Stimulated activated CD4-positive, alpha-beta T cell treated with anti-CD3 and anti-CD28 coated beads, Interleukin-12 subunit alpha, Interleukin-12 subunit beta, amount 100 ng/mL, for 24 hours (primary cell): ENCODE data around the gene FAM53A.
"Not testable (repeated sequence)": the region's sequence is repeated elsewhere in the genome, so short reads cannot be mapped to it uniquely, and the experiment has no call there.

ENCODE experiments used
- DNase-seq, 2 experiments: peaks; one replicate each; pipeline ENCODE4 v3.0.0-alpha.2; 2020; ENCODE audit warnings: low read depth in 2 of 2

FAM53A gene

DNA sequence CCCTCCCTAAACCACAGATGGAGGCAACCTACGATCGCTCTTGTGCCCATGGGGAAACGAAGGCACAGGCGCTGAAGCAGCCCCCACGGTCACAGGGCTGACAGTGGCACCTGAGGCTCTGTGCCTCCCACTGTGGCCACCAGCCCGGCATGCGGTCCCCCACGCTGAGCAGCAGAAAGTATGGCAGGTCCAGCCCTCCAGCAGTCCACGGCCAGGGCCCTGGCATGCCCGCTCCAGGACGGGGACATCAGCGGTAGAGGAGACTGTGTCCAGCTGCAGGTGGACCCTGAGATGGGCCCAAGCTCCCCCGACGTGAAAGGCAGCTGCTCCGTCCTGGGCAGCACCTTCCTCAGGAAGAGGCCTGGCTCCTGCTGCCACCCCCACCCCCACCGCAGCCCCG is 61.2 kb downstream of the FAM53A start:
- DNase-seq, result no peak

DNA sequence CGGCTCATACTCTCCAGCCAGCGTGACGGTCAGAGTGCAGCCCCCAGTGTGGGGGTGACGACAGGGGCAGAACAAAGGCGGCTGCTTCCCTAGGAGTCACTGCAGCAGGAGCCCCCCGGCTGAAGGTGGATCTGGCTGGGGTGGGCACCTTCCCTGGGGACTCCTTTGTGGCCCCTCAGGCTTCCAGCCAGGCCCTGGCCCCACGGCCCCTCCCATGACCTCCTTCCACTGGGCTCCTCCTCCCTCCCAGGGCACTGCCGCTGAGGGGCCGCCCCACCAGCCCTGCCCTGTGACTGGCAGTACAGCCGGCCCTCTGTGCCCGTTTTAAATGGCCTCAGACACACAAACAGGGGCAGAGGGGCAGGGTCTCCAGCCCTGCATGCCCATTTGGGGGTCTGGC is 61.9 kb downstream of the FAM53A start:
- no peak for DNase-seq

DNA sequence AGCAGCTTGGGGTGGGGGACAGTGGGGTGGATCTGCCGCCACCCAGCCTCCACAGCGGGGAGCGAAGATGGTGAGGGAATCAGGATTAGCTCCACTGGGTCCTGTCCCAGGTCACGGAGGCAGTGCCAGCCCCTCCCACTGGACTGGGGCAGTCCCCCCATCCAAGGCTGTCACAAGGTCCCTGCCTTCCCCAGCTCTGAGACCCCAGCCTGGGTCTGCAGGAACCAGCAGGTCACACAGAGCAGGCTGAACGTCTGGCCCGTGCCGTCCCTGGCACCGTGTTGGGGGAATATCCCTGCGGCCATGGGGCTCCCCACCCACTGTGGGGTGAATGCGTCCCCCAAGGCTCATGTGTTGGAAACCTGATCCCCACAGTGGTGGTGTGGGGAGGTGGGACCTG is 62.6 kb downstream of the FAM53A start:
- no peak for DNase-seq

DNA sequence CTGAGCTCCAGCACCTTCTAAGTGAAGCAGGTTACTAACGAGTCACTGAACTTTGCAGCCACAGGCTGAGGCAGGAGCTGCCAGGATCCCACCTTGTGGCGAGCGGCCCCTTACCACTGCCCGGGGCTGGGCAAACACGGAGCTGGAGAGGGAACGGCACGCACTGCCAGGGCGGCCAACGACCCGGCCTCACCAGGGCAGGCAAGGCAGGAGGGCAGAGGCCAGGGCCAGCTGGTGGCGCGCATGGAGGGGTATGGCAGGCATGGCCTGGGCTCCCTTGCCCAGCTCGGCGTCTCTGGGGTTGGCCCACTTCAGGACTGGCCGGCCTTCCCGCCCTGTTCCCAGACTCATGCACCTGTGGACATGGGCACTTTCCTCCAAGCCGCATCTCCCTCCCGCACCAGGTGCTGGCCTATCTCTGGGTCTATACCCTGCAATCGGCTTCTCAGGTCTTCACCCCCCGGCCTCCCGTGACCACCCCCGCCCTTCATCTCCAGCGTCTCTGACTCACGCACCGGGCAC is 64.9 kb downstream of the FAM53A start:
- DNase-seq, result no peak

DNA sequence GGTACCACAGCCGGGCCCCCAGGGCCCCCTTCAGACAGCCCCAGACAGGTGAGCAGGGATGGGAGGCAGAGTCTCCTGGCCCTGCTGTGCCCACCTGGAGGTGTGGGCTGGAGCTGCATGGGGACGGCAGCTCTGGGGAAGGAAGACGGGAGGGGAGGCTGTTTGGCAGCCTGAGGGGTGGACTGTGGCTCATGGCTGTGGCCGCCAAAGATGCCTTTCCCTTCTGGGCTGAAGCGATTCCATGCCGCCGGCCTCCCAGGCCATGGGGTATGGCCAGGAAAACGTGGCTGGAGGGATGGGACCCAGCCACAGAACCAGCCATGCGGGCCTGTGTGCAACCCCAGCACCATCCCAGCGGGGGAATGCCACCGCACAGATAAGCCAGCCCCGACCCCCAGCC is 65.7 kb downstream of the FAM53A start:
- DNase-seq, result no peak

DNA sequence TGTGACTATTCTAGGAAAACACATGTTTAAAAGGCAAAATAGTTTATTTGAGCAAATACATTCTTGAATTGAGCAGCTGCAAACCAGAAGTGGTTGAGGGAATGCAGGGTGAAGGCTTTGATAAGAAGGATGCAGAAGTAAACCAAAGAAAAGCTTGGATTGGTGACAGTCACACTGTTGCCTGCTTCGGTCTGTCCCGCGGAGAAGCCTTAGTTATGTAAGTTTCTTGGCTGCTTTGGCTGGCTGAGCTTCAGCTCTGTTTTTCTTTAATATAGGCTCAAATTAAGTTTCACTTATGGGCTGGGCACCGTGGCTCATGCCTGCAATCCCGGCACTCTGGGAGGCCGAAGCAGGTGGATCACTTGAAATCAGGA is 67.6 kb downstream of the FAM53A start:
- DNase-seq, result no peak

DNA sequence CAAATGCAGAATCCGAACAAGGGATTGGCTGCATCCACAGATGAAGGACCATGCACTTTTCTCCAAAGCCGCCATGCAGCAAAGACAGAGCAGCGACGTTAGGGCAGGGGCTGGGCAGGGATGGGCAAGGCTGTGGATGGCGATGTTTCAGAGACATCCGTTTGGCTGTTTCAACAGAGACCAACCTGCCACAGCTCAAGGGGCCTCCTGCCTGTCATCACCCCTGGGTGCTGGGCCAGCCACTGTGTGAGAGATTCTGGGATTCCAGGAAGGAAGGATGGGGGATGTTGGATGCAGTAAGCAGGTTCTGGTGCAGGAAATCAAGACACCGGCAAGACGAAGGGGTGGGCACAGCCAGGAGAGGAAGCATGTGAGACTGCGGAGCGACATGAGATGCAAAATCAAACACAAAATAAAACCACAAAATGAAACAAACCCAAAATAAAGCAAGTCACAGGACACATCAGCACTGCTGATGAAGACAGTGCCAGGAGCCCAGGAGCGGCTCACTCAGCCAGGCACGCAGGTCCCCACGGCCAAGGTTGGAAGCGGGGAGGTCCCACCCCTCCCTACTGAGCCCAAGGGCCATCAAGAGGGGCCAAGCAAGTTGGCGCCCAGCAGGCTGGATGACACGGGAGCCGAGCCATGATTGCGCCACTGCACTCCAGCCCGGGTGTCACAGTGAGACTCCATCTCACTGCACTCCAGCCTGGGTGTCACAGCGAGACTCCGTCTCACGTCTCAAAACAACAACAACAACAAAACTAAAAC is 68.1 kb downstream of the FAM53A start:
- no peak for DNase-seq

DNA sequence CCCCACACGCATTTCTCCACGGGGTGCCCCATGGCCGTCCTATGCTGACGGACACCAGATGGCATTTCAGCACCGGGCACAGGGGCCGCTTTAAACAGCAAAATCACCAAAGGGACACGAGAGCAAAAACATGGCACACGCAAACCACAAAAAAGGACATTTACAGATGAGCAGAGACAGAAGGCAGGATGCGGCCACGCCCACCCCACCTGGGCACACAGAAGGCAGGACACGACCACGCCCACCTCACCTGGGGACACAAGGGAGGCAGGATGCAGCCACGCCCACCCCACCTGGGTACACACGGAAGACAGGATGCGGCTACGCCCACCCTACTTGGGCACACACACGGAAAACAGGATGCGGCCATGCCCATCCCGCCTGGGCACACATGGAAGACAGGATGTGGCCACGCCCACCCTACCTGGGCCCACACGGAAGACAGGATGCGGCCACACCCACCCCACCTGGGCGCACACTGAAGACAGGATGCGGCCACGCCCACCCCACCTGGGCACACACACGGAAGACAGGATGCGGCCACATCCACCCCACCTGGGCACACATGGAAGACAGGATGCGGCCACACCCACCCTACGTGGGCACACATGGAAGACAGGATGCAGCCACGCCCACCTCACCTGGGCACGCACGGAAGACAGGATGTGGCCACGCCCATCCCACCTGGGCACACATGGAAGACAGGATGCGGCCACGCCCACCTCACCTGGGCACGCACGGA is 69.1 kb downstream of the FAM53A start:
- DNase-seq, result no peak

DNA sequence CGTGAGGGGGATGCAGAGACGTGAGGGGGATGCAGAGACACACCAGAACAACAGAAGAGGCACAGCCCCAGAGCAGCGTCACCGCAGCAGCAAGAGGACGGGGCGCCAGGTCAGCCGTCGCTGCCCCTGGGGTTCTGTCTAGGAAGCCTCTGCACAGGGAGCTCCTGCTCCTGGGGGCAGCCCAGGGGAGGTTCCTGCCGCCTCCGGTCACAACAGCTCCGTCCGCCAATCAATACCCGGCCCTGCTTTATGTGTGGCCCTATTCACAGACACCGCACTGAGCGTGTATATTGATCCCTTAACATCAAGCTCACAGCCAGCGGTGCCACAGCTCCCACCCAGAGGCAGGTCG is 69.6 kb downstream of the FAM53A start:
- DNase-seq, result no peak

DNA sequence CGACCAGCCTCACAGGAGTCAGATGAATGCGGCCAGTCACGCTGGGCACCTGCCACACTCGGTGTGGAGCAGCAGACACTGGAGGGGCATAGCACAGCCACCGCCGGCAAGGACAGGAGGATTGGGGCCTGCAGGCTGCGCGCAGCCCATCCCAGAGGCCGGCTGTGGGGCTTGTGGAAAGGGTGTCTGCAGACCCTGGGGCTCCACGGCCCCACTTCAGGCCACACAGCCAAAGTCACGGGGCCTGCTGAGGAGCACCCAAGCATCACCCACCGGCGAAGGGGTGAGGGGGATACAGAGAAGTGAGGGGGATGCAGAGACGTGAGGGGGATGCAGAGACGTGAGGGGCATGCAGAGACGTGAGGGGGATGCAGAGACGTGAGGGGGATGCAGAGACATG is 70.1 kb downstream of the FAM53A start:
- DNase-seq, result no peak

DNA sequence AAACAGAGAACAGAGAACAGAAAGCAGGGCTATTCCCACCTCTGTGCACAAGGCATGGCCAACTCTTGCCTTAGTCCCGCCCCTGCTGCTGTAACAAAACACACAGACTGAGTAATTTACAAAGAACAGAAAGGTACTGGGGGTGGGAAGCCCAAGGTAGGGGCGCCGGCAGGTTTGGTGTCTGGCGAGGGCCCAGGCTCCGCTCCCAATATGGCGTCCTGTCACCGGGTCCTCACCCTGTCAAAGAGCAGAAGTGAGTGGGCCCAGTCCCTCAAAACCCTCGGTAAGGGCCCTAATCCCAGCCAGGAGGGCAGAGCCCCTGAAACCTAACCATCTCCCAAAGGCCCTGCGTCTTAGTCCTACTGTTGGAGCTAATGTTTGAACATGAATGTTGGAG is 71.0 kb downstream of the FAM53A start:
- no peak for DNase-seq

DNA sequence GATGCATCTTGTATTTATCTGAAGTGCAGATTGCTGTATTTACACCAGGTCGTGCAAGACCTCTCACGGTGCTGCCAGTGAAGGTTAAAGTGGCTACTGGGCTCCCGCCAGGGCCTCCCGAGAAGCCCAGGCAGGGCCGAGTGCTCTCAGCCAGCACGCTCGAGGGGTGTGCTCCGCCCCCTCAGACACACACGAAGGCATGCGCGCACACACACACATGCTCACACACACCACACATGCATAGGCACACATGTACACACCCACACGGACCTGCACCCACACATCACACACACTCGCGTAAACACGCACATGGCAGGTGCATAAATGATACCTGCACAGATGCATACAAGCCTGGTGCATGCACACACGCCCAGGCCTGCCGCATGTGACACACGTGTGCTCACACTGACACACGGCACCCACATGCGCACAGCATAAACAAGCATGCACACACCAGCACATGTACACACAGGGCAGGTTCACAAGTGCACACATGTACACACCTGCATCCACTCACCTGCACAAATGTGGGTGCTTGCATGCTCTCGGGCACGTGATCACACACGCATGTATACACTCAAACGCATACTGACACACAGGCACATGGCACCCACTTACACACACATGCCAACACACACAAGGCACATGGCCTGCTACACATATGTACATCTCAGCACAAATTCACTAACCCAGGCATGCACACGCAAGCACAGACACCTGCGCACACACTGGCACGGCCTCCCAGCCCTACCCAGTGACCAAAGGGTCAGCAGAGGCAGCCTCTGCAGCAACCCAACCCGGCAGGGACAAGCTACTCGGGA is 71.6 kb downstream of the FAM53A start:
- no peak for DNase-seq

DNA sequence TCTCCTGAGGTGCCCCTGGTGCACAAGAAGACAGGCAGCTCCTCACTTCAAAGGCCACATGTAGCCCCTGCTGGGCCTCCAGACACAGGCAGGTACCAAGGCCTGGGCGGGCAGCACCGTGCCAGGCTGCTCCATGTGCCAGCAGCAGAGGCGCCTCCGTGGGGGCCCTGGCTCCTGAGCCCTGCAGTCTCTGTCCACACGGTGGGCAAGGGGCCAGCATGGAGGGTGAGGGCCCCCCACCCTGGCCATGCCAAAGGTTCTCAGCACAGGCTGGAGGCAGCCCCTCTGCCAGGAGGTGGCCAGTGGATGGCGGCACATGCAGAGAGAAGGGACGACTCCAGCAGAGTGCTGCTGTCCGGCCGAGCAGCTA is 72.6 kb downstream of the FAM53A start:
- DNase-seq, result no peak

DNA sequence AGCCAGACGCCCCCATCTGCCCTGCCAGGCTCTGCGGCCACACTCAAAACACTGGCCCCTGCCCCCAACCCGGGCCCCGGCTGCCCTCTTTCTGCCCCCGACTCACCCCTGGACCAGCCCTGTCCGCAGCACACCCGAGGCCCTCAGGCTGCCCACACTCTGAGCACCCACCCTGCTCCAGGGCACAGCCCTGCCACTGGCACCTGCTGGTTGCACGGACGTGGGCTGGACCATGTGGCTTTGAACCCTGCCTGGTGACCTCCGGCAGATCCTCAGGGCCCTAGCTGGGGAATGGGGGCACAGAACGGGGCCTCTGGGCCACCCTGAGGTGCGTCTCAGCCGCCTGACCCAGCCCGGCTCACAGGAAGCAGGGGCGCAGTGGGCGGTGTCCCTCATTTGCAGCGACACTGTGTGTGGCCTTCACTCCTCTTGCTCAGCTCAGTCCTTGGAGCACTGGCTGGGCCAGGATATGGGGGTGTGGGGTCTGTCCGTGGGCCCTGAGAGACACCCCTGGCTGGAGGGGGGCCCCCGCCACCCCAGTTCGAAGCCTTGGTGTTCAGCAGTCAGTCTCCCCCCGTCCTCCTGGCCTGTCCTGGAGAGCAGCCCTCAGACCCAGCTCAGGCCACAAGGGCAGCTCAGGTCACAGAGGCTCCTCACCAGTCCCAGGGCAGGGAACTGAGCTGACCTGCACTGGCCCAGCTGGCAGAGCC is 73.2 kb downstream of the FAM53A start:
- DNase-seq, result no peak

DNA sequence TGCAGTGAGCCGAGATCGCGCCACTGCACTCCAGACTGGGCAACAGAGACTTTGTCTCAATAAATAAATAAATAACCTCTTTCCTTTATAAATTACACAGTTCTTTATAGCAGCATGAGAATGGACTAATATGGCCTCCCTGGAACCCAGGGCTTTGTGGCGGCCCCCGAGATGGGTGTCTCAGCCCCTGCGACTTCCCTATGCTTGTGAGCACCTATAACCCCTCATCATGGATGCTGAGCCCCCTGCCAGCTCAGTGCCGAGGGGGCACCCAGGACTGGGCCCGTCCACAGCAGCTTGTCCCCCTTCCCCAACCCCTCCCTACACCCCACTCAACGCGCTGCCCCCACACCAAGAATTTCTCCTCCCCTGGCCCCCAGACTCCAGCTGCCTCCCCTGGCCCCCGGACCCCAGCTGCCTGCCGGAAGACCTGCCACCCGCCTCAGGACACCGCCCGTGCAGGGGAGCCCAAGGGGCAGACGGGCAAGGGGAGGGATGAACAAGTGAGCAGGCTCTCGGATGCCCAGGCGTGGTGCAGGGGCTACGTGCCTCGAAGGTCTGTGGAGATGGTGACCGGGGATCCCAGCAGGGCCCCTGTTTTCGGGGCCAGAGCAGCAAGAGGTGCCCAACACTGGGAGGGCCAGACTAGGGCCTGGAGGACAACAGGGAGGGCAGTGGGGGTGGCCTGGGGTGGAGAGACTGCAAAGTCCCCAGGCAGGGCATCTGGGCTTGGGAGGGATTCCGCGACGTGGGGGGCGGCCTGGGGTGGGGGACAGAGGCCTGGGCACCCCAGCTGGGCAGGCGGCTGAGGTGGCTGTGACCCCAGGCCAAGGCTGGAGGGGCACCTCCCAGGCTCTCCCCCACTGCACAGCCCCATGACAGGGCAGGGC is 74.0 kb downstream of the FAM53A start:
- DNase-seq, result no peak

DNA sequence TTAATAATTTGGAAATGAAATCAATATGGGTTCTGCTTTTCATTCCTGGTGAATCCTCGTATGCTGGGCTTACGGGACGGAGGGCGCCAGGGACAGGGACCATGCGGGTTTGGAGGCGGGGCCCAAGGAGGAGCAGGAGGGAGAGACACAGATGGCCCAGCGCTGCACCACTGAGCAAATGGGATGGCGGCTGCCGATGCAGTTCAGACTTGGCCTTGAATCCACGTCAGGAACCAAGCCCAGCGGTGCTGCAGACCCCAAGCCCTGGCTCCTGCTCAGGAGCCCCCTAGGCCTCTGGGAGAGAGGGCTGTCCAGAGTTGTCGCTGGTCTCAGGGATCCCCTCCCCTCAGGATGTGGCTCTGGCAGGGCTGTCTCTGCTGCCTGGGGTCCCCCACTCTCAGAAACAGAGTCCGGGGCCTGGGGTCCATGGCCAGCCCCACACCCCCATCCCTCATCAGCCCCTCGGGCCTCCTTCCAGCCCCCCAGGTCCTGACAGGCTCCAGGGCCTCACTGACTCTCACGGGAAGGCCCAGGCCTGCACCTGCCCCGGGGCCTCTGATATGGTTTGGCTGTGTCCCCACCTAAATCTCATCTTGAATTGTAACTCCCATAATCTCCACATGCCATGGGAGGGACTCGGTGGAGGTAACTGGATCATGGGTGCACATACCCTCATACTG is 75.2 kb downstream of the FAM53A start:
- DNase-seq, result no peak

DNA sequence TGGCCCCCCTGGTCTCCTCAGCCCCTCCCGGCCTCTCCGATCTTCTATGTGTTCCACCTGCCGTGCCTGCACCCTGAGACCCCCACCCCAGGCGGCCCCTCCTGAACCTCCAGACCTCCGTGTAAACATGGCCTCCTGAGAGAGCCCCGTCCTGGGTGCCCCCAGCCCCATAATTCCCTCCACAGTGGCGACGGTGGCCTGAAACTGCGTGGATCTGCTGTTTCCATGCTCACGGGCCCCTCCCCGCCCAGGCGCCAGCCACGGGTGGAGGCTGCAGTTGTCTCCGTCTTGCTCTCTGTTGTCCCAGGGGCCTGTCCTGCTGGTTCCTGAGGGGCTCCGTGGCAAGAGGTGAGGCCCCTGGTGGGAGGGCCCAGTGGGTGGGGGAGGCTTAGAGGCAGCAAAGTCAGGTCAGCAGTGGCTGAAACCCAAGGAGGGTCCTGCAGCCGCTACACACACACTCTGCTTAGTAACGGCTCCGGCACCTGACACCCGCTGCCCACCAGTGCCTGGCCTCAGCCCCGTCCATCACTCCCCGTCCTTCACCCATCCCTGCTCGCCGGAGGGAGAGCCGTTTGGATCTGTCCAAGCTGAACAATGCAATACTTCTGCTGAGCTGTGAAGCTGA is 75.8 kb downstream of the FAM53A start:
- no peak for DNase-seq

DNA sequence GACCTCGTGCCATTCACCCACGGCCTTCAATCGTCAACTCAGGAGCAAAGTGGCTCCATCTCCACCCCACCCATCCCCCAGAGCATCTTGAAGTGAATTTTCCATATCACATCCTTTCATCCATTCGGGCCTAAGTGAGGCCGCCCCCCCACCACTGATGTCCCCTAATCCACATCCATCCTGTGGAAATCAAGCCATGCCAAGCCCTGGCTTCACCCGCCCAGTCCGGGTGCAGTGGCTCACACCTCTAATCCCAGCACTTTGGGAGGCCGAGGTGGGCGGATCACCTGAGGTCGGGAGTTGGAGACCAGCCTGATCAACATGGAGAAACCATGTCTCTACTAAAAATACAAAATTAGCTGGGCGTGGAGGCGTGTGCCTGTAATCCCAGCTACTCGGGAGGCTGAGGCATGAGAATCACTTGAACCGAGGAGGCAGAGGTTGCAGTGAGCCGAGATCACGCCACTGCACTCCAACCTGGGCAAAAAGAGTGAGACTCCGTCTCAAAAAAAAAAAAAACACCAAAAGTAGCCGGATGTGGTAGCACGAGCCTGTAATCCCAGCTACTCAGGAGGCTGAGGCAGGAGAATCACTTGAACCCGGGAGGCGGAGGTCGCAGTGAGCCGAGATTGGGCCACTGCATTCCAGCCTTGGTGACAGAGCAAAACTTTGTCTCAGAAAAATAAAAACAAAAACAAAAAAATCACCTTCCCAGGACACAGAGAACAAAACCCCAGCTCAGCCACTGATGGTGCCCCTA is 76.5 kb downstream of the FAM53A start:
- not testable (repeated sequence) for DNase-seq

DNA sequence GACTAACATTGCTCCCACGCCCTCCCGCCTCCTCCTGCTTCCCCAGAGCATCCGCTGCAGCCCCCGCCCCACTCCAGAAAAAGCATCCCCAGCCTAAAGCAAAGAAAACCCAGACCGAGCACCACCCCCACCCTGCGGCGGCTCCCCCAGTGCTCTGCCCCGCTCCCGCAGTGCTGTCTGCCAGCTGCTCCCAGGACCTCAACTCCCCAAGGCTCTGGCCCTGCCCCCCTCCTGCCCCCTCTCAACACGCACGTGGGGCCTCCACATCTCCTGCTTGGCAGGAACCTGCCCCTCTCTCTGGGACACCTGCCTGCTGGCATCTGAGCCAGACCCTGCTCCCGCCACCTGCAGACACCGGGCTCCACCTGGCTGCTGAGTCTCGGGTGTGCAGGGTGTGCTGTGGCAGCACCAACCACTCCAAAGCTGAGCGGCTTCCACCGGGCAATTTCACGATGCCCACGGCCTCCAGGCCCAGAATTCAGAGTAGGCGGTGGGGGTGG is 79.4 kb downstream of the FAM53A start:
- no peak for DNase-seq
